VCaP (cell line): ENCODE data around the gene RAET1L.
"Not testable (repeated sequence)": the region's sequence is repeated elsewhere in the genome, so short reads cannot be mapped to it uniquely, and the experiment has no call there.

Source experiments
- H3K27ac ChIP-seq: fragments of 450-650 bp; 2 replicates; pipeline ENCODE4 v1.5.1; 2017
- TF ChIP-seq, protein P1 (sequence below): fragments of 450-650 bp; conservative IDR thresholded peaks from 2 replicates; pipeline ENCODE4 v1.5.1; 2017; ENCODE audit warnings: mild to moderate bottlenecking, moderate library complexity

The RAET1L gene

DNA sequence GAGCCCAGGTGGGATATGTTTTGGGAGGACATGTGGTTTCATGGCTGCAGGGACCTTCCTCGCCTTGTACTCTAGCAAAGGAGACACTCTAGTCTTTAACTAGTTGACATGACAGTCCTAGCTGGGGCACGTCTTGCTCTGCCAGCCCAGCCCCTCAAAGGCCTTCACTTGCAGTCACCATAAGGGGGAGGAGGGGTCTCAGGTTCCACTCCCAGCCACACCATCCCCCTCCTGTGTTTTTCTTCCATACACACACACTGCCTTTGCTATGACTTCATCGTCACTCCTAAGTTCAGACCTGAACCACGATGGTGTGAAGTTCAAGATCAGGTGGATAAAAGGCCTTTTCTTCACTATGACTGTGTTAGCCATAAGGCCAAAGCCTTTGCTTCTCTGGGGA is 48.1 kb downstream of the RAET1L start:
- no peak overlapping the region for H3K27ac ChIP-seq
- TF ChIP-seq, protein P1, sequence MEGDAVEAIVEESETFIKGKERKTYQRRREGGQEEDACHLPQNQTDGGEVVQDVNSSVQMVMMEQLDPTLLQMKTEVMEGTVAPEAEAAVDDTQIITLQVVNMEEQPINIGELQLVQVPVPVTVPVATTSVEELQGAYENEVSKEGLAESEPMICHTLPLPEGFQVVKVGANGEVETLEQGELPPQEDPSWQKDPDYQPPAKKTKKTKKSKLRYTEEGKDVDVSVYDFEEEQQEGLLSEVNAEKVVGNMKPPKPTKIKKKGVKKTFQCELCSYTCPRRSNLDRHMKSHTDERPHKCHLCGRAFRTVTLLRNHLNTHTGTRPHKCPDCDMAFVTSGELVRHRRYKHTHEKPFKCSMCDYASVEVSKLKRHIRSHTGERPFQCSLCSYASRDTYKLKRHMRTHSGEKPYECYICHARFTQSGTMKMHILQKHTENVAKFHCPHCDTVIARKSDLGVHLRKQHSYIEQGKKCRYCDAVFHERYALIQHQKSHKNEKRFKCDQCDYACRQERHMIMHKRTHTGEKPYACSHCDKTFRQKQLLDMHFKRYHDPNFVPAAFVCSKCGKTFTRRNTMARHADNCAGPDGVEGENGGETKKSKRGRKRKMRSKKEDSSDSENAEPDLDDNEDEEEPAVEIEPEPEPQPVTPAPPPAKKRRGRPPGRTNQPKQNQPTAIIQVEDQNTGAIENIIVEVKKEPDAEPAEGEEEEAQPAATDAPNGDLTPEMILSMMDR, result no peak

DNA sequence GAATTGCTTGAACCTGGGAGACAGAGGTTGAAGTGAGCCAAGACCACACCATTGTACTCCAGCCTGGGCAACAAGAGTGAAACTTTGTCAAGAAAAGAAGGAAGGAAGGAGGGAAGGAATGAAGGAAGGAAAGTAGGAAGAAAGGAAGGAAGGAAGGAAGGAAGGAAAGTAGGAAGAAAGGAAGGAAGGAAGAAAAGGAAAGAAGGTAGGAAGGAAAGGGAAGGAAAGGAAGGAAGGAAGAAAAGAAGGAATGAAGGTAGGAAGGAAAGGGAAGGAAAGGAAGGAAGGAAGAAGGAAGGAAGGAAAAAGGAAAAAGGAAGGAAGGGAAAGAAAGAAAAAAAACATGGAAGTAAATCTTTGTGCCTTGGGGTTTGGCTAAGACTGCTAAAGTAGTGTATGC is 49.9 kb downstream of the RAET1L start:
- TF ChIP-seq, protein P1, result no peak
- H3K27ac ChIP-seq, result no peak overlapping the region

DNA sequence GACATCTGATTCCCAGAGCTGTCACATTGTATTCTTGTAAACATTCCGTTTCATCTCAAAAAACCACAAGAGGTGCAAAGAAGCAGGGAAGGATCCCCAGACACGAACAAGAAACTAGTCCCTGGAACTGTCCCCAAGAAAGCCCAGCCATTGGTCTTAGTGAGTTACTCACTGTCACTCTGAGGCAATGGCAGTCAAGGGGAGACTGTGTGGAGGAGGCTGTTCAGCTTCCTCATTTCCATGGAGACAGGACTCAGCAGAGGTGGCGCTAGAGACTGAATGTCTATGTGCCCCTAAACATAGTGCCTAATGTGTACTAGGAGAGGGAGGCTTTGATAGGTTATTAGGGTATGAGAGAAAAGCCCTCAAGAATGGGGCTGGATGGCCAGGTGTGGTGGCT is 50.5 kb downstream of the RAET1L start:
- TF ChIP-seq, protein P1, result no peak
- no peak overlapping the region for H3K27ac ChIP-seq

DNA sequence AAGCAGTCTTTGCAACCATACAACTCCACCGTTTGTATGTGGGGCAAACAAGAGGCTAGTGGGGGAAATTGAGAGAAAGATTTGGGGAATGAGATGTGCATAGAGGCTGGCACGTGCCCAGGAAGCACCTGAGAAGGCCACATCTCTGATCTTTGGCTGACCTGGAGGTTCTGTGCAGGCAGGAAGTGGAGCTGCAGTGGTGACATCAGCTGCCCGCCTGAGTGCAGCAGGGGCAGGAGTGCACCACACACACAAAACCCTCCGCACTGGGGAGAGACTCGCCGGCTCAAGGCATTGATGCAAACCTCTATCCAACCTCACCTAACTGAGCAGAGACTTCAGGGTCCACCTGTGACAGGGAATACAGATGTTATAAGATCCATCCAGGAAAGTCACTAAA is 50.9 kb downstream of the RAET1L start:
- H3K27ac ChIP-seq, result not testable (repeated sequence)

DNA sequence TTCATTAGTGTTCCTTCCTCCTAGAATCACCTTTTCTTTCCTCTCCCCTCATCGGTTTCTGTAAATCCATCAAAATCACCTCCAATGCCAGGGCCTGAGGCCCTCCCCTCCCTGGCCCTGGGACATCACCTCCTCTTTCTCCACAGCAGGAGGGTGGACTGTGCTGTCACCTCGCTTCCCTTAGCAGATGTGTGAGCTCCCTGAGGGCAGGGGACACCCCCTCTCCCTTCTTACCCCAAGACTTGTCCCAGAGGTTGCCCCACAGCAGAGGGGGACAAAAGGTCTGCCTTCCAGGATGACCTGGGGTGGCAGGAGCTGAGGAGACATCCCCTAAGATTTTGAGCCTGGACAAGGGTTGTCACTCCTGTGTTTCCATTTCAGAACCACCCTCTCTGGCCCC is 55.7 kb downstream of the RAET1L start:
- TF ChIP-seq, protein P1, result no peak
- no peak overlapping the region for H3K27ac ChIP-seq

DNA sequence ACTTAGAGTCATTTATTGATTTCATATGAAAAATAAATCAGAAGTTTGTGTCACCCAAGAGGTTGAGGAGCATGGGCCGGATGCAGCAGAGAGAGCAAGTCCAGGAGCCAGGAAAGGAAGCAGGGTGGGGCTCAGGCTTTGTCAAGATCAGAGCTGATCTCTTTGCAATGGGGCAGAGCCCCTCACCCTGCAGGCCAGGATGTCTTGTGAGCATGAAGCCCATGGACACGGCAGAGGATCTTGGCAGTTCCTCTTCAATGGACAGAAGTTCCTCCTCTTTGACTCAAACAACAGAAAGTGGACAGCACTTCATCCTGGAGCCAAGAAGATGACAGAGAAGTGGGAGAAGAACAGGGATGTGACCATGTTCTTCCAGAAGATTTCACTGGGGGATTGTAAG is 56.4 kb downstream of the RAET1L start:
- H3K27ac ChIP-seq, result not testable (repeated sequence)
